ENCODE data around the gene NODAL. TPM values are rescaled to one million over a fixed set of nuclear protein-coding genes. Genes with fewer than 3 reads are reported as not detected.

The NODAL gene
- total and polyA plus RNA-seq, 10 donors: not detected

DNA sequence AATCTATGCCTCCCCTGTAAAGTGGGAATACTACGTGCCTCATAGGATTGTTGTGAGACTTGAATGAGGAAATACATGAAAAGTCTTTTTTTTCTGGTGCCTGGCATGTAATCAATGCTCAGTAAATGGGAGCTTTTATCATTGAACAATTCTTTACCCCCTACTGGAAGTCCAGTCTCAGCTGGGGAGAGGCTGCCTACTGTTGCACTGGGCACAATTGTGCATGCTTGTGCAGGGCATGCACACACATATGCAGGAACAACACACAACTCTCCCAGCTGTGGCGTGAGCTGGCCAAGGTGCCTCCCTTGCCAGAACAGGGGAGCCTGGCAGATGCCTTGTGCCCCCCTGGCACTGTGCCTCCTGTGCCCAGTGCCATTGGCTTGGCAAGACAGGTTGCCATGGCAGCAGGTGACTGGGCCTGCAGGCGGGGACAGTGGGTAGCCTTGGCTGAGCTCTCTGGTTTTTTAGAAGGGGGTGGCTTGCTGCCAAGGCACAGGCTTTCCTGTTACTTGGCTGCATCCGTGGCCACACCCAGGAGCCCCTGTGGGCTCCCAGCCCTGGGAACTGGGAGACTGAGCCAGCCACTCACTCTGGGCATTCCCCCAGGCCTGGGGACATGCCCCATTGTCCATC, 21.0 kb upstream of the NODAL start:
- peak; percentile 35 to 77 (median 67) for TF ChIP-seq POLR2AphosphoS5 (IDR thresholded peaks at IDR 0.05)
- TF ChIP-seq POLR2A (IDR thresholded peaks at IDR 0.05): no peak
- TF ChIP-seq, protein P1, sequence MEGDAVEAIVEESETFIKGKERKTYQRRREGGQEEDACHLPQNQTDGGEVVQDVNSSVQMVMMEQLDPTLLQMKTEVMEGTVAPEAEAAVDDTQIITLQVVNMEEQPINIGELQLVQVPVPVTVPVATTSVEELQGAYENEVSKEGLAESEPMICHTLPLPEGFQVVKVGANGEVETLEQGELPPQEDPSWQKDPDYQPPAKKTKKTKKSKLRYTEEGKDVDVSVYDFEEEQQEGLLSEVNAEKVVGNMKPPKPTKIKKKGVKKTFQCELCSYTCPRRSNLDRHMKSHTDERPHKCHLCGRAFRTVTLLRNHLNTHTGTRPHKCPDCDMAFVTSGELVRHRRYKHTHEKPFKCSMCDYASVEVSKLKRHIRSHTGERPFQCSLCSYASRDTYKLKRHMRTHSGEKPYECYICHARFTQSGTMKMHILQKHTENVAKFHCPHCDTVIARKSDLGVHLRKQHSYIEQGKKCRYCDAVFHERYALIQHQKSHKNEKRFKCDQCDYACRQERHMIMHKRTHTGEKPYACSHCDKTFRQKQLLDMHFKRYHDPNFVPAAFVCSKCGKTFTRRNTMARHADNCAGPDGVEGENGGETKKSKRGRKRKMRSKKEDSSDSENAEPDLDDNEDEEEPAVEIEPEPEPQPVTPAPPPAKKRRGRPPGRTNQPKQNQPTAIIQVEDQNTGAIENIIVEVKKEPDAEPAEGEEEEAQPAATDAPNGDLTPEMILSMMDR (IDR thresholded peaks at IDR 0.05 in 8 of 11, conservative IDR thresholded peaks at IDR 0.05 in 3 of 11): peak in 1 of 11 experiments; percentile 14
- intact Hi-C loops (cut with DNase I; ENCODE audit: low total_unique reads): loop anchor here (5.0 to 10.0 kb wide), 3 partner anchors 80 to 422 kb away; partner anchors contain the start of gene PCBD1
- Histone ChIP-seq H3K27me3 (replicated peaks in 1 of 7) (peaks cover 0 to 36% (median 18%) of the 10 kb centered on the region in 7 donors), H3K4me3 (no peak overlapping the region), H3K27ac (peak overlapping the region in 4 of 8 donors; percentile 25 to 51 (median 38)), H3K4me1 (peaks cover 8 to 50% (median 36%) of the 10 kb centered on the region in 6 donors), H3K9me3 (no peaks in the 10 kb centered on the region), H3K36me3 (no peaks in the 10 kb centered on the region)
- WGBS, 5 donors: 29 to 57% (median 32%) methylated on average over 2 to 4 of the region's 4 CpGs
- DNase-seq: peak; percentile 86

- intact Hi-C loops (cut with DNase I; ENCODE audit: low total_unique reads): loop anchor here (5.0 to 10.0 kb wide), 3 partner anchors 81 to 423 kb away; partner anchors contain the start of gene PCBD1
Measured at GRCh38 chr10:70461397-70462348, 20.2 kb upstream of the NODAL start.

GRCh38 chr10:70459774-70460490, 18.5 kb upstream of the NODAL start:
- Histone ChIP-seq H3K27ac (no peak overlapping the region), H3K36me3 (no peaks in the 10 kb centered on the region), H3K9me3 (no peaks in the 10 kb centered on the region), H3K27me3 (replicated peaks in 1 of 7) (peaks cover 0 to 60% (median 19%) of the 10 kb centered on the region in 7 donors), H3K4me3 (no peak overlapping the region), H3K4me1 (peaks cover 8 to 51% (median 36%) of the 10 kb centered on the region in 6 donors)
- DNase-seq: no peak
- TF ChIP-seq POLR2AphosphoS5 (IDR thresholded peaks at IDR 0.05) (no peak), POLR2A (IDR thresholded peaks at IDR 0.05) (no peak)
- TF ChIP-seq, protein P1 (IDR thresholded peaks at IDR 0.05 in 8 of 11, conservative IDR thresholded peaks at IDR 0.05 in 3 of 11): no peak
- intact Hi-C loops (cut with DNase I; ENCODE audit: low total_unique reads): loop anchor here (5.0 to 10.0 kb wide), 3 partner anchors 82 to 425 kb away; partner anchors contain the start of gene PCBD1
- 76 to 83% (median 76%) methylated on average over 29 of the region's 29 CpGs for WGBS, 5 donors

More at GRCh38 chr10:70461397-70462348, 20.2 kb upstream of the NODAL start:
- Histone ChIP-seq H3K36me3 (no peaks in the 10 kb centered on the region), H3K27ac (peak overlapping the region in 1 of 8 donors; percentile 12), H3K27me3 (replicated peaks in 1 of 7) (peaks cover 0 to 44% (median 19%) of the 10 kb centered on the region in 7 donors), H3K9me3 (no peaks in the 10 kb centered on the region), H3K4me3 (no peak overlapping the region), H3K4me1 (peaks cover 8 to 51% (median 36%) of the 10 kb centered on the region in 6 donors)
- 53 to 73% (median 58%) methylated on average over 11 to 13 of the region's 13 CpGs for WGBS, 5 donors
- TF ChIP-seq POLR2A (IDR thresholded peaks at IDR 0.05) (no peak), POLR2AphosphoS5 (IDR thresholded peaks at IDR 0.05) (no peak)
- TF ChIP-seq, protein P1 (IDR thresholded peaks at IDR 0.05 in 8 of 11, conservative IDR thresholded peaks at IDR 0.05 in 3 of 11): peak; percentile 61 to 92 (median 87)
- no peak for DNase-seq
